Astrocyte of the cerebellum (primary cell): ENCODE data around the gene GAN.

Source experiments
- DNase-seq: peaks from one replicate; pipeline ENCODE4 v3.0.0-alpha.2; 2011; ENCODE audit warnings: low read depth
- H3K4me3 ChIP-seq: 2 replicates; pipeline ENCODE4 v1.5.1; 2011; ENCODE audit warnings: mild to moderate bottlenecking, low read depth, low read length, moderate library complexity
- in situ Hi-C: cut with HindIII; loops from 2 replicates; pipeline ENCODE4 v1.10.0; 2017; ENCODE audit warnings: low sequenced_read_pairs
- TF ChIP-seq, protein P1 (sequence below): IDR thresholded peaks from 2 replicates; pipeline ENCODE4 v1.5.1; 2012; ENCODE audit warnings: low read length, low read depth, moderate library complexity, mild to moderate bottlenecking; ENCODE audit errors: missing control alignments

GAN gene, protein sequence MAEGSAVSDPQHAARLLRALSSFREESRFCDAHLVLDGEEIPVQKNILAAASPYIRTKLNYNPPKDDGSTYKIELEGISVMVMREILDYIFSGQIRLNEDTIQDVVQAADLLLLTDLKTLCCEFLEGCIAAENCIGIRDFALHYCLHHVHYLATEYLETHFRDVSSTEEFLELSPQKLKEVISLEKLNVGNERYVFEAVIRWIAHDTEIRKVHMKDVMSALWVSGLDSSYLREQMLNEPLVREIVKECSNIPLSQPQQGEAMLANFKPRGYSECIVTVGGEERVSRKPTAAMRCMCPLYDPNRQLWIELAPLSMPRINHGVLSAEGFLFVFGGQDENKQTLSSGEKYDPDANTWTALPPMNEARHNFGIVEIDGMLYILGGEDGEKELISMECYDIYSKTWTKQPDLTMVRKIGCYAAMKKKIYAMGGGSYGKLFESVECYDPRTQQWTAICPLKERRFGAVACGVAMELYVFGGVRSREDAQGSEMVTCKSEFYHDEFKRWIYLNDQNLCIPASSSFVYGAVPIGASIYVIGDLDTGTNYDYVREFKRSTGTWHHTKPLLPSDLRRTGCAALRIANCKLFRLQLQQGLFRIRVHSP

DNA sequence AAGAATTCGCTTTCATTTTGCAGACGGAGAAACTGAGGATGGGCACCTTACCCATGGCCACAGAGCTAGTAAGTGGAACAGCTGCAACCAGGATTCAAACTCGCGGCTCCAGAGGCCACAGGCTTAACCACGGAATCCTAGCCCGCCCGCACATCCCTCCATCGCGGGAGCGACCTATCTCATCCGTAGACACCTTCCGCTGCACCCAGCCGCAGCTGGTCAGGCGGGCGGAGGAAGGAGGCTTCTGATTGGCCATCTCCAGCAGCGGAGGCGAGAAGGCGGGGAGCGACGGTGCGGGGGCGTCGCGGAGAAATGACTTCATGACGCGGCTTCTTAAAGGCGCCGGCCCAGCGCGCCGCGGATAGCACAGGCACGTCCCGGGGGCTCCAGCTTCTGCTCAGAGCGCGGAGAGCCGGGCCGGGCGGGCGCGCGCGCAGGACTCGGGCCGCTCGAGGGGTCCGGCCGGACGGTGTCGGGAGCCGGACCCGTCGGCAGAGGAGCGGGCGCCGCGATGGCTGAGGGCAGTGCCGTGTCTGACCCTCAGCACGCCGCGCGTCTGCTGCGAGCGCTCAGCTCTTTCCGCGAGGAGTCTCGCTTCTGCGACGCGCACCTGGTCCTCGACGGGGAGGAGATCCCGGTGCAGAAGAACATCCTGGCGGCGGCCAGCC lies at the start of gene GAN:
GAN (plus strand) TSS at position 360 of the 668 bp plus-strand sequence; CDS start at position 512, 152 bp downstream.
- in situ Hi-C loops: no loop called here
- TF ChIP-seq, protein P1, sequence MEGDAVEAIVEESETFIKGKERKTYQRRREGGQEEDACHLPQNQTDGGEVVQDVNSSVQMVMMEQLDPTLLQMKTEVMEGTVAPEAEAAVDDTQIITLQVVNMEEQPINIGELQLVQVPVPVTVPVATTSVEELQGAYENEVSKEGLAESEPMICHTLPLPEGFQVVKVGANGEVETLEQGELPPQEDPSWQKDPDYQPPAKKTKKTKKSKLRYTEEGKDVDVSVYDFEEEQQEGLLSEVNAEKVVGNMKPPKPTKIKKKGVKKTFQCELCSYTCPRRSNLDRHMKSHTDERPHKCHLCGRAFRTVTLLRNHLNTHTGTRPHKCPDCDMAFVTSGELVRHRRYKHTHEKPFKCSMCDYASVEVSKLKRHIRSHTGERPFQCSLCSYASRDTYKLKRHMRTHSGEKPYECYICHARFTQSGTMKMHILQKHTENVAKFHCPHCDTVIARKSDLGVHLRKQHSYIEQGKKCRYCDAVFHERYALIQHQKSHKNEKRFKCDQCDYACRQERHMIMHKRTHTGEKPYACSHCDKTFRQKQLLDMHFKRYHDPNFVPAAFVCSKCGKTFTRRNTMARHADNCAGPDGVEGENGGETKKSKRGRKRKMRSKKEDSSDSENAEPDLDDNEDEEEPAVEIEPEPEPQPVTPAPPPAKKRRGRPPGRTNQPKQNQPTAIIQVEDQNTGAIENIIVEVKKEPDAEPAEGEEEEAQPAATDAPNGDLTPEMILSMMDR: no peak
- peak; percentile 89 for DNase-seq
- H3K4me3 ChIP-seq: peak within 1 kb of the TSS; percentile 67

DNA sequence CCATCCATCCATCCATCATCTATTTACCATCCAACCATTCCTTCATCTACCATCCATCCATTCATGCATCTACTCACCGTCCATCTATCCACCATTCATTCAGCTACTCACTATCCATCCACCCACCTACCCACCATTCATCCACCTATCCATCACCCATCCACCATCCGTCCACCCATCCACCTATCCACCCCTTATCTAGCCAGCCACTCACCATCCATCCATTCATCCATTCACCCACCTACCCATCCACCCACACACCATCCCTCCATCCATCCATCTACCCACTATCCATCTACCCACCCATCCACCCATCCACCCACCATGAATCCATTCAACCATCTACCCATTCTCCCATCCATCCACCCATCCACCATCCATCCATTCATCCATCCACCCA lies 49.7 kb upstream of the GAN start:
- no peak overlapping the region for H3K4me3 ChIP-seq
- no peak for DNase-seq
- TF ChIP-seq, protein P1: no peak
- in situ Hi-C loops: no loop called here

DNA sequence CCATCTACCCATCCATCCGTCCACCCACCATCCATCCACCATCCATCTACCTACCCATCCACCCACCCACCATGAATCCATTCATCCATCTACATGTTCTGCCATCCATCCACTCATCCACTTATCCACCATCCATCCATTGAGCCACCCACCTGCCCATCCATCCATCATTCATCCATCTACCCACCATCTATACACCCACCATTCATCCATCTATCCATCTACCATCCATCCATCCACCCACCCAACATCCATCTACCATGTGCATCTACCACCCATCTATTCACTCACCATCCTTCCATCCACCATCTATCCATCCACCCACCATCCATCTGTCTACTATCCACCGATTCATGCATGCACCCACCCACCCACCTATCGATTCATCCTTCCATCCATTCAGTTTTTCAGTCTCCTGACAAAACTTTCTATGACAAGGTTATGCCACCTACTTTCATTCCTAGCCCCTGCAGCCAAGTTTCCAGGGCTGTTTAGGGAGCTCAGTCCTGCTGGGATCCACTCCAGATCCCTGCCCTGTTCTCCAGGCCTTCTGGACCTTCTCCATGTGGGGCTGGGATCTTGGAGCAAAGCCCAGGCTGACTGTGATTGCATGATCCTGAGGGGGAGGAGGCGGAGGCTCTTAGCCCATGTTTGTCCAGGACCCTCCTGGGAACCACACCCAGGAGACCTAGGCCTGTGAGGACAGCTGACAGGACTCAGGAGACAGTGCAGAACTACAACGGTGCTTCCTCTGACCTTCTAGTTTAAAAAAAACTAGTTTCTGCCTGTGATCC lies 48.9 kb upstream of the GAN start:
- TF ChIP-seq, protein P1: no peak
- no peak for DNase-seq
- H3K4me3 ChIP-seq: no peak overlapping the region
- in situ Hi-C loops: no loop called here

DNA sequence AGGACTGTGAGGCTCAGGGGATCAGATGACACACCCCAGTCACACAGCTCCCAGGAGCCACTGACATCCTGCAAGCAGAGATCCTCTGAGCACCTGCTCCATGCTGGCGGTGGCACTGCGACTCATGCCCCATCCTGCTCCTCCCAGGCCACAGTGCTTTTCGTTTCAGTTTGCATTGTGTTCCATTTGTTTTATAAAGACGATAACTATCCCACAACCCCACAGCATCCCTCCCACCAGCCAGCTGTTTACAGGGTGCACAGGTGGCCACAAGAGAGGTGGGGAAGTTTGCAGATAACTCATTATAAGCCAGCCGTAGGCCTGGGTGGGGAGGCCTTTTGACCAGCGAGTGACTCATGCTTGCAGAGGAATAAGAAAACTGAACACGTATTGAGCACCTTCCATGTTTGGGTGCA lies 48.1 kb upstream of the GAN start:
- no peak for DNase-seq
- TF ChIP-seq, protein P1: no peak
- in situ Hi-C loops: no loop called here
- no peak overlapping the region for H3K4me3 ChIP-seq

DNA sequence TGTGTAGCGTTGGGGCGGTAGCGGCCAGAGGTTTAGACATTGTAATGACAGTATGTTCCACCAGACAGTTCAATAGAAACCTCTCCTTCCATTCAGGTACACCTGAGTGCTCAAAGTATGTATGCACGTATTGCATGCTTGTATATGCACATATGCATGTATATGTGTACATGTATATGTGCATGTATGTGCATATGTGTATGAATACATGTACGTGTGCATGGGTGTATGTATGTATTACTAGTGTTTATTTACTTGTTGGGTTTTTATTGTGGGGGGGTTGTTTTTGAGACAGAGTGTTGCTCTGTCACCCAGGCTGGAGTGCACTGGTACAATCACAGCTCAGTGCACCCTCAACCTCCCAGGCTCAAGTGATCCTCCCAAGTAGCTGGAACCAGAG lies 46.3 kb upstream of the GAN start:
- in situ Hi-C loops: no loop called here
- H3K4me3 ChIP-seq: no peak overlapping the region
- TF ChIP-seq, protein P1: no peak
- DNase-seq: no peak
